Left renal pelvis (tissue), 4 donors: ENCODE data around the gene CCDC158. TPM values are rescaled to one million over a fixed set of nuclear protein-coding genes. Genes with fewer than 3 reads are reported as not detected.
"Not testable (repeated sequence)": the region's sequence is repeated elsewhere in the genome, so short reads cannot be mapped to it uniquely, and the experiment has no call there.

ENCODE experiments used
- DNase-seq, 4 donors: peaks; one replicate each; pipeline ENCODE4 v3.0.0-alpha.2; 2013; ENCODE audit warnings: low read depth in 4 of 4, low spot score in 3 of 4
- polyA plus RNA-seq, 4 donors: library from polyadenylated mRNA; unstranded; fragments of 120-200 nt; gene quantifications; one replicate each; pipeline ENCODE4 v1.2.1, GENCODE V29; 2013; ENCODE audit not compliant: insufficient read length in 4 of 4

The CCDC158 gene
- polyA plus RNA-seq, 4 donors, result 0.41 to 0.85 (median 0.66) TPM

GRCh38 chr4:76374798-76375197 is 46.1 kb downstream of the CCDC158 start:
- no peak for DNase-seq

GRCh38 chr4:76373919-76374552 is 46.9 kb downstream of the CCDC158 start:
- no peak for DNase-seq

GRCh38 chr4:76366737-76367136 is 54.2 kb downstream of the CCDC158 start:
- DNase-seq, result no peak

GRCh38 chr4:76365636-76366035 is 55.3 kb downstream of the CCDC158 start:
- no peak for DNase-seq

GRCh38 chr4:76364763-76365162 is 56.2 kb downstream of the CCDC158 start:
- no peak for DNase-seq

GRCh38 chr4:76363556-76364290 is 57.2 kb downstream of the CCDC158 start:
- DNase-seq, result no peak

GRCh38 chr4:76361689-76362412 is 59.1 kb downstream of the CCDC158 start:
- no peak for DNase-seq

GRCh38 chr4:76359881-76360466 is 61.0 kb downstream of the CCDC158 start:
- DNase-seq, result not testable (repeated sequence)

GRCh38 chr4:76357981-76358380 is 63.0 kb downstream of the CCDC158 start:
- DNase-seq, result no peak

- DNase-seq, result no peak
Observed at GRCh38 chr4:76354517-76355473, 66.1 kb downstream of the CCDC158 start.

GRCh38 chr4:76342803-76343202 is 78.1 kb downstream of the CCDC158 start:
- no peak for DNase-seq

- no peak for DNase-seq
Observed at GRCh38 chr4:76342191-76342590, 78.8 kb downstream of the CCDC158 start.

GRCh38 chr4:76341063-76341462 is 79.9 kb downstream of the CCDC158 start:
- DNase-seq, result no peak

GRCh38 chr4:76339364-76339763 is 81.6 kb downstream of the CCDC158 start:
- DNase-seq, result no peak

GRCh38 chr4:76334885-76335284 is 86.1 kb downstream of the CCDC158 start:
- no peak for DNase-seq

GRCh38 chr4:76326515-76326914 is 94.4 kb downstream of the CCDC158 start:
- DNase-seq, result no peak

- DNase-seq, result no peak
Observed at GRCh38 chr4:76325072-76325471, 95.9 kb downstream of the CCDC158 start.

GRCh38 chr4:76322236-76322635 is 98.7 kb downstream of the CCDC158 start:
- DNase-seq, result no peak

GRCh38 chr4:76316131-76316530 is 104.8 kb downstream of the CCDC158 start:
- DNase-seq, result no peak

GRCh38 chr4:76315267-76315918 is 105.5 kb downstream of the CCDC158 start:
- no peak for DNase-seq
